Upper lobe of left lung (tissue), 4 donors: ENCODE measurements around the gene KCNG4.

Source experiments
- POLR2A ChIP-seq, 4 donors: fragments of 450-650 bp; IDR thresholded peaks; one replicate each; pipeline ENCODE4 v1.5.1; 2016 to 2017; ENCODE audit warnings: antibody characterized with exemption in 4 of 4, mild to moderate bottlenecking in 2 of 4
- TF ChIP-seq, protein P1 (sequence below), 6 experiments: fragments of 450-650 bp in 4 of 6; fragments of 200-600 bp in 2 of 6; sonication (generic) in 2 of 6; IDR thresholded peaks; one replicate each; pipeline ENCODE4 v1.5.1; 2016 to 2019; ENCODE audit warnings: antibody characterized with exemption in 6 of 6

GRCh38 chr16:84227548-84227947 lies 12.3 kb downstream of the KCNG4 start:
- no peak for TF ChIP-seq POLR2A (IDR thresholded peaks at IDR 0.05)
- TF ChIP-seq, protein P1, sequence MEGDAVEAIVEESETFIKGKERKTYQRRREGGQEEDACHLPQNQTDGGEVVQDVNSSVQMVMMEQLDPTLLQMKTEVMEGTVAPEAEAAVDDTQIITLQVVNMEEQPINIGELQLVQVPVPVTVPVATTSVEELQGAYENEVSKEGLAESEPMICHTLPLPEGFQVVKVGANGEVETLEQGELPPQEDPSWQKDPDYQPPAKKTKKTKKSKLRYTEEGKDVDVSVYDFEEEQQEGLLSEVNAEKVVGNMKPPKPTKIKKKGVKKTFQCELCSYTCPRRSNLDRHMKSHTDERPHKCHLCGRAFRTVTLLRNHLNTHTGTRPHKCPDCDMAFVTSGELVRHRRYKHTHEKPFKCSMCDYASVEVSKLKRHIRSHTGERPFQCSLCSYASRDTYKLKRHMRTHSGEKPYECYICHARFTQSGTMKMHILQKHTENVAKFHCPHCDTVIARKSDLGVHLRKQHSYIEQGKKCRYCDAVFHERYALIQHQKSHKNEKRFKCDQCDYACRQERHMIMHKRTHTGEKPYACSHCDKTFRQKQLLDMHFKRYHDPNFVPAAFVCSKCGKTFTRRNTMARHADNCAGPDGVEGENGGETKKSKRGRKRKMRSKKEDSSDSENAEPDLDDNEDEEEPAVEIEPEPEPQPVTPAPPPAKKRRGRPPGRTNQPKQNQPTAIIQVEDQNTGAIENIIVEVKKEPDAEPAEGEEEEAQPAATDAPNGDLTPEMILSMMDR (IDR thresholded peaks at IDR 0.05) = no peak
